HFFc6 (cell line): ENCODE measurements around the gene DAGLB. TPM values are rescaled to one million over a fixed set of nuclear protein-coding genes. Genes with fewer than 3 reads are reported as not detected.
A peak's percentile ranks its signal among the peaks of the same experiment; 100 is the strongest.

ENCODE experiments used
- DNase-seq: peaks from one replicate; pipeline ENCODE4 v3.0.0-alpha.2; 2018
- H3K27ac Mint-ChIP-seq: 2 replicates; pipeline ENCODE4 v1.8.0; 2020; ENCODE audit warnings: mild to moderate bottlenecking, mixed read lengths
- H3K27me3 Mint-ChIP-seq: 2 replicates; pipeline ENCODE4 v1.8.0; 2021; ENCODE audit warnings: mild to moderate bottlenecking, moderate library complexity, mixed read lengths; ENCODE audit not compliant: insufficient read depth
- H3K36me3 Mint-ChIP-seq: 2 replicates; pipeline ENCODE4 v1.8.0; 2021; ENCODE audit warnings: low read depth, mixed read lengths
- H3K4me1 Mint-ChIP-seq: 2 replicates; pipeline ENCODE4 v1.8.0; 2020; ENCODE audit warnings: low read depth, mixed read lengths
- H3K4me3 Mint-ChIP-seq: 2 replicates; pipeline ENCODE4 v1.8.0; 2020; ENCODE audit warnings: mild to moderate bottlenecking, moderate library complexity, mixed read lengths
- H3K9me3 Mint-ChIP-seq: 2 replicates; pipeline ENCODE4 v1.8.0; 2020; ENCODE audit warnings: mild to moderate bottlenecking, mixed read lengths
- total RNA-seq, 6 experiments: library from RNA; stranded (reverse); fragmentation: NEBNext Ultra II Directional; extraction: Animal tissue kit (Norgen Biotek cat#: 25700); gene quantifications; 2 replicates in 1 of 6; 3 replicates in 5 of 6; pipeline ENCODE4 v1.2.3, GENCODE V29; 2021
- TF ChIP-seq, protein P1 (sequence below): fragments of 200-600 bp; sonication (generic); IDR thresholded peaks from 2 replicates; pipeline ENCODE4 v1.5.0; 2021; ENCODE audit warnings: antibody characterized with exemption, mild to moderate bottlenecking

Gene DAGLB
- total RNA-seq, 6 experiments from 2014 or later: 29.2 to 39.5 (median 33.2) TPM

DNA sequence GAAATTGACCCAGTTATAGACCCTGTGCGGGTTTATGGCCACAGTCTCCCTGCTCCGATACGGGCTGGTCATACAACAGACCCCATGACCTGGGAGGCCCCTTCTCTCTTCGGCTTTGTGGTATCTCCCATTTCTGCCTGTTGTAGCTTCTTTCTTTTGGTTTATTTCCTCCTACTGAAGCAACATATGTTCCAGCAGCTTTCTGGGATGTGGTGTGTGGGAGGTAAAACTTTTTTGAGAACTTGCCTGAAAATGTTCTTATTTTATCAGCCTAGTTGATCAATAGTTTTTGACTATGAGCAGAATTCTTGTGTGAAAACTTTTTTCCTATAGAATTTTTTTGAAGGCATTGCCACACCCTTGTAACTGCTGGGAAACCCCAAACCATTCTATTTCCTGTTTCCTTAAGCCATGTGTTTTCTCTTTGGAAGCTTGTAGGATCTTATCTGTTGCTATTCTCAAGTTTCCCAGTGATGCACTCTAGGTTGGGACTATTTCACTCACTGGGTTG is 80.0 kb downstream of the DAGLB start:
- Mint-ChIP-seq H3K4me1 (peaks cover 10% of the 10 kb centered on the region), H3K9me3 (no peaks in the 10 kb centered on the region), H3K27ac (peak overlapping the region; percentile 81), H3K4me3 (no peak overlapping the region; the same call in 1 of the 2 replicates), H3K36me3 (no peaks in the 10 kb centered on the region), H3K27me3 (no peaks in the 10 kb centered on the region; the same call in 1 of the 2 replicates)
- TF ChIP-seq, protein P1, sequence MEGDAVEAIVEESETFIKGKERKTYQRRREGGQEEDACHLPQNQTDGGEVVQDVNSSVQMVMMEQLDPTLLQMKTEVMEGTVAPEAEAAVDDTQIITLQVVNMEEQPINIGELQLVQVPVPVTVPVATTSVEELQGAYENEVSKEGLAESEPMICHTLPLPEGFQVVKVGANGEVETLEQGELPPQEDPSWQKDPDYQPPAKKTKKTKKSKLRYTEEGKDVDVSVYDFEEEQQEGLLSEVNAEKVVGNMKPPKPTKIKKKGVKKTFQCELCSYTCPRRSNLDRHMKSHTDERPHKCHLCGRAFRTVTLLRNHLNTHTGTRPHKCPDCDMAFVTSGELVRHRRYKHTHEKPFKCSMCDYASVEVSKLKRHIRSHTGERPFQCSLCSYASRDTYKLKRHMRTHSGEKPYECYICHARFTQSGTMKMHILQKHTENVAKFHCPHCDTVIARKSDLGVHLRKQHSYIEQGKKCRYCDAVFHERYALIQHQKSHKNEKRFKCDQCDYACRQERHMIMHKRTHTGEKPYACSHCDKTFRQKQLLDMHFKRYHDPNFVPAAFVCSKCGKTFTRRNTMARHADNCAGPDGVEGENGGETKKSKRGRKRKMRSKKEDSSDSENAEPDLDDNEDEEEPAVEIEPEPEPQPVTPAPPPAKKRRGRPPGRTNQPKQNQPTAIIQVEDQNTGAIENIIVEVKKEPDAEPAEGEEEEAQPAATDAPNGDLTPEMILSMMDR: no peak
- DNase-seq: peak; percentile 49

DNA sequence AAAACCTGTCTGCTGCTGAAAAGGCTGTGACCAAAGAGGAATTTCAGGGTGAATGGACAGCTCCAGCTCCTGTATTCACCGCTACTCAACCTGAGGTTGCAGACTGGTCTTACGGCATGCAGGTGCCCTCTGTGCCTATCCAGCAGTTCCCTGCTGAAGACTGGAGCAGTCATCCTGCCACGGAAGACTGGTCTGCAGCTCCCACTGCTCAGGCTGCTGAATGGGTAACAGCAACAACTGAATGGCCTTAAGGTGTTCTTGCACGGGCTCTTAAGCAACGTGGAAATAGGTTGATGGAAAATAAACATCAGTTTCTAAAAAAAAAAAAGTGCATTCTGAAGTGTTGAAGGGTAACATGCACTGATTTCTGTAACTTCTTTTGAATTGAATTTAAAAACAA is 82.3 kb downstream of the DAGLB start:
- no peak for DNase-seq
- no peaks in the 10 kb centered on the region for H3K9me3 Mint-ChIP-seq
- TF ChIP-seq, protein P1: no peak
- H3K36me3 Mint-ChIP-seq: no peaks in the 10 kb centered on the region
- peaks cover 10% of the 10 kb centered on the region for H3K4me1 Mint-ChIP-seq
- H3K27ac Mint-ChIP-seq: no peak overlapping the region
- H3K4me3 Mint-ChIP-seq: no peak overlapping the region
- no peaks in the 10 kb centered on the region; the same call in 1 of the 2 replicates for H3K27me3 Mint-ChIP-seq

DNA sequence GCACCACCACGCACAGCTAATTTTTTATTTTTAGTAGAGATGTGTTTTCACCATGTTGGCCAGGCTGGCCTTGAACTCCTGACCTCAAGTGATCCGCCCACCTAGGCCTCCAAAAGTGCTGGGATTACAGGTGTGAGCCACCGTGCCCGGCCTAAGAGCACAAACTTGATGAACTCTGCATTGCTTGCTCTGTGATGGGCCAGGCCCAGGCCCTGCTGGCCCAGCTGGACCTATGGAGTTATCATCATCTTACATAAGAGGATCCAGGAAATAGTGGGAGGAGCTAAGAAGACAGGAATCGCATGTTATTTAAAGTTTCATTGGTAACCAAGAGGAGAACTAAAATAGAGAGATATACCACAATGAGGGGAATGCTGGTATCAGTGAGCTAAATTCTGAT is 86.9 kb downstream of the DAGLB start:
- Mint-ChIP-seq H3K27ac (no peak overlapping the region), H3K27me3 (no peaks in the 10 kb centered on the region)

DNA sequence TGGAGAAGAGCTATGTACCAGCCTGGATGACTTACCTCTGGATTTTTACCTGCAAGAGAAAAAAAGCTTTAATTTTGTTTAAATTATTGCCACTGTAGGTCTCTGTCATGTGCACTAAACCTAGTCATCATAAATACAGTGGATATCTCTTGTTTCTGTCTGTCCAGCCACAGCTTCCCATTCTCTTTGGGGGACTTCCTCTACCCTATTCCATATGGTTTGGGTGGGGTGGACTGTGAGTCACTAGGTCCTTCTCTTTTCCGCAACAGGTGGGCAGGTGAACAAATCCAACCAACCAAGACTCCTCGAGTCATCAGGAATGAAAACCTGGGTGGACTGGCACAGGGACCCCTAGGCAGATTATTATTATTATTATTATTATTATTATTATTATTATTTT is 88.0 kb downstream of the DAGLB start:
- TF ChIP-seq, protein P1: no peak
- no peak for DNase-seq
- Mint-ChIP-seq H3K36me3 (no peaks in the 10 kb centered on the region), H3K9me3 (no peaks in the 10 kb centered on the region), H3K27ac (no peak overlapping the region), H3K4me1 (no peaks in the 10 kb centered on the region), H3K27me3 (no peaks in the 10 kb centered on the region; the same call in 1 of the 2 replicates), H3K4me3 (no peak overlapping the region)

More for the DNA sequence above, 86.9 kb downstream of the DAGLB start:
- no peak for DNase-seq
- Mint-ChIP-seq H3K36me3 (no peaks in the 10 kb centered on the region), H3K4me3 (no peak overlapping the region), H3K4me1 (no peaks in the 10 kb centered on the region), H3K9me3 (no peaks in the 10 kb centered on the region)
- TF ChIP-seq, protein P1: no peak

Other genes starting within 250 kb of the DAGLB start
- gene CYTH3, start 175.3 kb downstream of the DAGLB start, total RNA-seq: 10 to 100 TPM; 38.6 to 53.6 (median 47.9) TPM
- gene FAM220A, start 99.0 kb downstream of the DAGLB start, total RNA-seq: 10 to 100 TPM; 13.6 to 24.8 (median 15.5) TPM
- 100 to 1,000 TPM; 311 to 400 (median 359) TPM for gene RAC1, start 73.4 kb downstream of the DAGLB start, total RNA-seq
- gene KDELR2, start 36.2 kb upstream of the DAGLB start, total RNA-seq: 100 to 1,000 TPM; 367 to 473 (median 416) TPM
- gene GRID2IP, start 103.5 kb upstream of the DAGLB start, total RNA-seq: not detected
- gene ZDHHC4, start 129.5 kb upstream of the DAGLB start, total RNA-seq: 10 to 100 TPM; 18.4 to 27.7 (median 25.2) TPM
- gene INTS15, start 142.1 kb upstream of the DAGLB start, total RNA-seq: 10 to 100 TPM; 14.9 to 17.9 (median 17.4) TPM
- under 1 TPM in 3 of 6 experiments, not detected in 3; 0.05 to 0.07 (median 0.06) TPM for gene ZNF853, start 167.7 kb upstream of the DAGLB start, total RNA-seq
- gene ZNF316, start 189.4 kb upstream of the DAGLB start, total RNA-seq: 10 to 100 TPM; 13.4 to 17.0 (median 15.0) TPM